Ectodermal cell (in vitro differentiated cells): ENCODE results near the gene NISCH.

ENCODE experiments used
- H3K27ac ChIP-seq: 2 replicates; pipeline ENCODE4 v1.7.0; 2013; ENCODE audit warnings: mild to moderate bottlenecking, low read depth, low read length; ENCODE audit not compliant: insufficient read depth, poor library complexity, severe bottlenecking
- H3K27me3 ChIP-seq: 2 replicates; pipeline ENCODE4 v1.7.0; 2013; ENCODE audit warnings: mild to moderate bottlenecking, low read length; ENCODE audit not compliant: insufficient read depth, control insufficient read depth, poor library complexity, severe bottlenecking
- H3K36me3 ChIP-seq: one replicate; pipeline ENCODE4 v1.7.0; 2013; ENCODE audit warnings: low read length; ENCODE audit not compliant: control insufficient read depth, insufficient read depth
- H3K4me1 ChIP-seq: one replicate; pipeline ENCODE4 v1.7.0; 2013; ENCODE audit warnings: low read length; ENCODE audit not compliant: control insufficient read depth, insufficient read depth
- H3K4me3 ChIP-seq: 2 replicates; pipeline ENCODE4 v1.7.0; 2013; ENCODE audit warnings: low read depth, low read length, control low read depth; ENCODE audit not compliant: insufficient read depth
- H3K9me3 ChIP-seq: 2 replicates; pipeline ENCODE4 v1.7.0; 2013; ENCODE audit warnings: mild to moderate bottlenecking, low read length, moderate library complexity; ENCODE audit not compliant: control insufficient read depth
- WGBS, 2 experiments: methylation state at CpG; one replicate each; pipeline ENCODE4 v1.1.7; 2013; ENCODE audit warnings: missing lambda C conversion rate in 2 of 2; 5-methylcytosine and 5-hydroxymethylcytosine counted together

NISCH gene

DNA sequence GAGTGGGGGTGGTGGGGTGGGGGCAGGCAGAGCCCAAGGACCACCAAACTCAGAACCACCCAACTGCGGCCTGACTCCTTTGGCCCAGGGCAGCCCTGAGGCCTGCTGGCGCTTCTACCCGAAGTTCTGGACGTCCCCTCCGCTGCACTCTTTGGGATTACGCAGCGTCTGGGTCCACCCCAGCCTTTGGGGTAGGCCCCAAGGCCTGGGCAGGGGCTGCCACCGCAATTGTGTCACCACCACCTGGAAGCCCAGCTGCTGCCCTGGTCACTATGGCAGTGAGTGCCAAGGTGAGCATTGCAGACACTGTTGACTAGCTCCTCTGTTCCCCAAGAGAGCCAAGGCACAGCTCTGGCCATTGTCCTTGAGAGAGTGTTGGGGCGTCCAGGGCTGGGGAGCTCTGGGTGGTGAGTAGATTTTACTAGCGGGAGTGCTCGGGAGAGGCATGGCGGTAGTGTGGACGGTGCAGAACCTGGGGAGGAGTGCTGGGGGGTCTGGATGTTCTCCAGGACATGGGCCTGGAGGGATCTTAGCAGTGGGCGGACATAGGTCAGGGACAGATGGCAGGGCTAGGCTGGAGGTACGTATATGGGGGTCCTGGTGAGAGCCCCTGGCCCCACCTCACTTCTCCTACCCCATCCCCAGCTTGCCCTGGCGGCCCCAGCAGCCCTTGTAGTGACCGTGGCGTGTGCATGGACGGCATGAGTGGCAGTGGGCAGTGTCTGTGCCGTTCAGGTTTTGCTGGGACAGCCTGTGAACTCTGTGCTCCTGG, 65.5 kb downstream of the NISCH start:
- Histone ChIP-seq H3K27me3 (peaks cover 7% of the 10 kb centered on the region), H3K4me3 (no peak overlapping the region), H3K36me3 (peaks cover 18% of the 10 kb centered on the region), H3K9me3 (no peaks in the 10 kb centered on the region), H3K27ac (no peak overlapping the region), H3K4me1 (no peaks in the 10 kb centered on the region)
- 91 to 94% methylated on average over 20 of the region's 20 CpGs for WGBS, 2 experiments

DNA sequence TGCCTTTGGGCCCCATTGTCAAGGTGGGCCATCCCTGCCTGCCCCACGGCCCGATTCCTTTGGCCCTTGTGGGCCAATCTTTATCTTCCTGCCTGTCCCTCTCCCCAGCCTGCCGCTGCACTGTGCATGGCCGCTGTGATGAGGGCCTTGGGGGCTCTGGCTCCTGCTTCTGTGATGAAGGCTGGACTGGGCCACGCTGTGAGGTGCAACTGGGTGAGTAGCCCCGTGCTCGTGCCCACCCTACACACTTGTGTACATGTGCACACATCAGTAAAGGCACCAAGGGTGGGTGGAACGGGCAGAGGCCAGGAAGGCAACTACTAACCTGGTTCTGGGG, 66.1 kb downstream of the NISCH start:
- Histone ChIP-seq H3K27me3 (peaks cover 7% of the 10 kb centered on the region), H3K9me3 (no peaks in the 10 kb centered on the region), H3K27ac (no peak overlapping the region), H3K4me1 (no peaks in the 10 kb centered on the region), H3K4me3 (no peak overlapping the region), H3K36me3 (peaks cover 18% of the 10 kb centered on the region)
- 93 to 94% methylated on average over 8 of the region's 8 CpGs for WGBS, 2 experiments

- Histone ChIP-seq H3K36me3 (peaks cover 21% of the 10 kb centered on the region), H3K4me3 (no peak overlapping the region), H3K27me3 (peaks cover 7% of the 10 kb centered on the region), H3K9me3 (no peaks in the 10 kb centered on the region), H3K4me1 (no peaks in the 10 kb centered on the region), H3K27ac (no peak overlapping the region)
- 95% methylated on average over 33 of the region's 33 CpGs for WGBS, 2 experiments
Measured at GRCh38 chr3:52521881-52522650, 66.7 kb downstream of the NISCH start.

DNA sequence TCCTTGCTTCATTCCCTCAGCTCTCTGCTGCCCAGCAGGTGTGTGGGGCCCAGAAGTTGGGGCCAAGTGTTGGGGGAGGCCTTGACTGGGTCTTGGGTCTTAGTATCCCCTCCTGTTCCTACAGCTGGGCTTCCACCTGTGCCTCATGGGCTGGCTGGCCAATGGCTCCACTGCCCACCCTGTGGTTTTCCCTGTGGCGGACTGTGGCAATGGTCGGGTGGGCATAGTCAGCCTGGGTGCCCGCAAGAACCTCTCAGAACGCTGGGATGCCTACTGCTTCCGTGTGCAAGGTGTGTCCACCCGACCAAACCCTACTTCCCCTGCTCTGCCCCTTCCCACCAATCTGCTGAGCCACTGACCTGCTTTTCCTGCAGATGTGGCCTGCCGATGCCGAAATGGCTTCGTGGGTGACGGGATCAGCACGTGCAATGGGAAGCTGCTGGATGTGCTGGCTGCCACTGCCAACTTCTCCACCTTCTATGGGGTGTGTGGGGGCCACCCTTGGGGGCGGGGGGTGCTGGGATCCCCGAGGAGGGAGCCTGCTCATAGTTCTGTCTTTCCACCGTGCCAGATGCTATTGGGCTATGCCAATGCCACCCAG, 67.3 kb downstream of the NISCH start:
- peaks cover 7% of the 10 kb centered on the region for H3K27me3 ChIP-seq
- peaks cover 26% of the 10 kb centered on the region for H3K36me3 ChIP-seq
- no peak overlapping the region for H3K27ac ChIP-seq
- no peaks in the 10 kb centered on the region for H3K4me1 ChIP-seq
- no peak overlapping the region for H3K4me3 ChIP-seq
- 93 to 95% methylated on average over 14 of the region's 14 CpGs for WGBS, 2 experiments
- H3K9me3 ChIP-seq, result no peaks in the 10 kb centered on the region

- WGBS, 2 experiments, result 95 to 96% methylated on average over 26 of the region's 26 CpGs
- Histone ChIP-seq H3K27ac (no peak overlapping the region), H3K36me3 (peaks cover 33% of the 10 kb centered on the region), H3K4me1 (no peaks in the 10 kb centered on the region), H3K27me3 (no peaks in the 10 kb centered on the region), H3K4me3 (no peak overlapping the region), H3K9me3 (no peaks in the 10 kb centered on the region)
Measured at GRCh38 chr3:52523386-52524257, 68.2 kb downstream of the NISCH start.

DNA sequence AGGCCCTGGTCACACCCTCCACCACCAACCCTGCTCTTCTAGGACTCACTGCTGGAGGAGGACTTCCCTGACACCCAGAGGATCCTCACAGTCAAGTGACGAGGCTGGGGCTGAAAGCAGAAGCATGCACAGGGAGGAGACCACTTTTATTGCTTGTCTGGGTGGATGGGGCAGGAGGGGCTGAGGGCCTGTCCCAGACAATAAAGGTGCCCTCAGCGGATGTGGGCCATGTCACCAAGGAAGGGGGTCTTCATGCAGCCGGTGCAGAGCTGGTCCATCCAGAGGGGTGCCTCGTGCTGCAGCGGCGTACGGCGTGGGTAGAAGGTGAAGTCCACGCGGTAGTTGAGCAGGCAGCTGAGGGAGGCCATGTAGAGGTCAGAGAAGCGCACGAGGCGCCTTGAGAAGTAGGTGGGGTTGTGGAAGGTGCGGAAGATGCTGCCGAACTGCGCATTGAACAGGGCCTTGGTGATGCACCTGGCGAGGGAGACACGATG, 68.9 kb downstream of the NISCH start:
- H3K27me3 ChIP-seq, result no peaks in the 10 kb centered on the region
- no peaks in the 10 kb centered on the region for H3K9me3 ChIP-seq
- H3K4me3 ChIP-seq, result no peak overlapping the region
- peaks cover 40% of the 10 kb centered on the region for H3K36me3 ChIP-seq
- WGBS, 2 experiments, result 96 to 97% methylated on average over 18 of the region's 18 CpGs
- H3K4me1 ChIP-seq, result no peaks in the 10 kb centered on the region
- no peak overlapping the region for H3K27ac ChIP-seq

GRCh38 chr3:52524752-52525679, 69.6 kb downstream of the NISCH start:
- Histone ChIP-seq H3K4me1 (no peaks in the 10 kb centered on the region), H3K27ac (no peak overlapping the region), H3K36me3 (peaks cover 41% of the 10 kb centered on the region), H3K9me3 (no peaks in the 10 kb centered on the region), H3K4me3 (no peak overlapping the region), H3K27me3 (no peaks in the 10 kb centered on the region)
- WGBS, 2 experiments, result 96% methylated on average over 34 of the region's 34 CpGs

DNA sequence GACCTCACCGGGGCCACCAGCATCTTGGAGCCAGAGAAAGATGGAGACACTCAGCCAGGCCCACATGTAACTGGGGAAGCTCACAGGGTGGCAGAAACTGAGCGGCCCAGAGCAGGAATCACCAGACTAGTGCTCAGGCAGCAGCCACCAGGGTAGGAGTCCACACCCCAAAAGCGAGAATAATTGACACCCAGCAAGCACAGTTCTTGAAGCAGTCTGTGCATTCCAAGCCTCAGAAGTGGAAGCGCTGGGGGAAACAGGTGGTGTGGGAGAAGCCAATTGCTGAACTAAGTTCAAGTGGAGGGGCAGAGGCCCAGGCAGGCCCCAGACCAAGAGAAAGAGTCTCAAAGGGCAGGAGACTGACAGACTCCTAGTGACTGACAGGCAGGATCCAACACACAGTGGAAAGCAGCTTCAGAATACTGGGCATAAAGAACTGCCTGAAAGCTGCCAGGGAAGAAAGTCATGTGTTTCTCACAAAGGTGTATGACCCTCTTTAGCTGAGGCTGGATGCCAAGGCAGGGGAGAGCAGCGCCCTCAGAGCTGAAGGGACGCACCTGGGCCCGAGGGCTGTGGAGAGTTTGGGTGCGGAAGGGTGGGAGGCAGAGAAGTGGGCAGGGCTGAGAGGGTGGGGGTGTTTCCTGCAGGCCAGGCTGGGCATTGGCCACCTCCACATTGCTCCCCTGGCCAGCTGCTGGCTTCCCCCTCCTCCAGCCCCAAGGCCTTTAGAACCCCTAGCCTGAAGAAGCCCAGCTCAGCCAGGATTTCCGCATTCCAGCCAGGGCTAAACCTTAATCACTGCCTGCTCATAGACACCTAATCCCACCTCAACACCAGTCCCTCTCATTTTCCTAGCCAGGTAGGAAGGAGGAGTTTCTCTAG, 70.5 kb downstream of the NISCH start:
- 90 to 92% methylated on average over 9 of the region's 9 CpGs for WGBS, 2 experiments
- Histone ChIP-seq H3K4me3 (no peak overlapping the region), H3K4me1 (no peaks in the 10 kb centered on the region), H3K27me3 (no peaks in the 10 kb centered on the region), H3K27ac (no peak overlapping the region), H3K36me3 (peaks cover 41% of the 10 kb centered on the region), H3K9me3 (no peaks in the 10 kb centered on the region)
